Caki2 (cell line): ENCODE results near the gene TBC1D19. TPM values are rescaled to one million over a fixed set of nuclear protein-coding genes. Genes with fewer than 3 reads are reported as not detected.

Source experiments
- DNase-seq: peaks from one replicate; pipeline ENCODE4 v3.0.0-alpha.2; 2015; ENCODE audit warnings: low read depth
- in situ Hi-C: cut with HindIII; loops from 2 replicates; pipeline ENCODE4 v1.10.0; 2016; ENCODE audit warnings: low sequenced_read_pairs, low pct_unique_long_range_greater_than_20kb, mixed read lengths
- total RNA-seq: library from RNA; depleted of rRNA; stranded (reverse); fragments of >200 nt; shearing (Covaris generic); gene quantifications from 2 replicates; pipeline ENCODE4 v1.2.3, GENCODE V29; 2014; ENCODE audit warnings: low replicate concordance

The TBC1D19 gene
- total RNA-seq, 1 experiment from 2014 or later: 47.4 TPM

GRCh38 chr4:26751004-26751403, 167.1 kb downstream of the TBC1D19 start:
- in situ Hi-C loops: no loop called here
- no peak for DNase-seq

- DNase-seq: no peak
- in situ Hi-C loops: no loop called here
Measured at GRCh38 chr4:26751838-26752237, 168.0 kb downstream of the TBC1D19 start.

- DNase-seq: no peak
- in situ Hi-C loops: no loop called here
Measured at GRCh38 chr4:26753187-26753586, 169.3 kb downstream of the TBC1D19 start.

DNA sequence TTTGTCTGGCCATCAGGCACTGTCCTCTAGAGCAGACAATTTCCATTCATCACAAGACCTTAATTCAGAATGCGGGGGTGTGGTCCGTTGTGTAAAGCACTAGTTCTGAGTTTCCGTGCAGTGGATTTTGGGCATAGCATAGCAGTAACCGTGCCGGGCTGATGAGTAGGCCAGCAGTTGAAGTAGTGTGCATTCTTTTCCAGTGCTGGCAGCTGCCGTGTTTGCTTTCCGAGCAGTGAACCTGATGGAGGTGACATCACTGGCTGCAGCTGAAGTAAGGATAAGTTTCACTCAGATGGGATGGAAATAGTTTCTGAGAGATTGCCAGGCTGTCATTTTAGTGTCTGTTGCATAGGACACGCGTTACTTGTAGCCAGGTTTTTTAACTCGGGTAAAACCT, 169.7 kb downstream of the TBC1D19 start:
- in situ Hi-C loops: no loop called here
- DNase-seq: no peak

DNA sequence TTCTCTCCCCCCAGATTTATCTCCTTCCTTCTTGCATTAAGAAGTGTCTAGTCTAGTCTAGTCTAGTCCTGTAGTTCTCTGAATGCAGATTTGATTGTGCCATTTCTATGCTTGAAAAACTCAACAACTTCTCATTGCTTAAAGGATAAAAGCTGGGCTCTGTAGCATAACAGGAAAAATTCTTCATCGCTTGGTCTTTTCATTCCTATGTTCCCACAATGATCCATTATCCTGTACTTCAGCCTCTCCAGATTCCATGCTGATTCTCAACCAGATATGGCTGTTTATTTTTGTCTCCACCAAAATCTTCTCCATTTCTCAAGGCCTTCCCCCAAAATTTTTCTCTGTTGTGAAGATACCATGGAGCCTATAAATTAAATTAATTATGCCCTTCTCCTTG, 173.9 kb downstream of the TBC1D19 start:
- DNase-seq: no peak
- in situ Hi-C loops: no loop called here

DNA sequence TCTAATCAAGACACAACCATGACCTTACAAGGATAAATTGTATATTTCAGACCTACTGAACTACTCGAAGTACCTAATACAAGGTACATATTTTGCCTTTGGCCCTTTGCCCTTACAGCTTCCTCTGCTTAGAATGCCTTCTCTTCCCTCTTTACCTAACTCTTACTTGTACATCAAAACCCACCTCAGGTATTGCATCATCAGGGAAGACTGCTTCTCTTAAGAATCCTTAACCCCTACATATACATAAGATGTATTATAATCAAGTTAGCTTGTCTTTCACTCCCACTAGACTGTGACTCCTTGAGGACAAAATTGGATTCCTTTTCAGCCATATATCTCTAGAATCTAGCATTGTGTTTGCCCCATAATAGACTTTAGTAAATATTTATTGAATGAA, 175.0 kb downstream of the TBC1D19 start:
- no peak for DNase-seq
- in situ Hi-C loops: no loop called here

- in situ Hi-C loops: no loop called here
- no peak for DNase-seq
Measured at GRCh38 chr4:26762650-26763049, 178.8 kb downstream of the TBC1D19 start.

GRCh38 chr4:26763063-26763462, 179.2 kb downstream of the TBC1D19 start:
- in situ Hi-C loops: no loop called here
- DNase-seq: no peak

DNA sequence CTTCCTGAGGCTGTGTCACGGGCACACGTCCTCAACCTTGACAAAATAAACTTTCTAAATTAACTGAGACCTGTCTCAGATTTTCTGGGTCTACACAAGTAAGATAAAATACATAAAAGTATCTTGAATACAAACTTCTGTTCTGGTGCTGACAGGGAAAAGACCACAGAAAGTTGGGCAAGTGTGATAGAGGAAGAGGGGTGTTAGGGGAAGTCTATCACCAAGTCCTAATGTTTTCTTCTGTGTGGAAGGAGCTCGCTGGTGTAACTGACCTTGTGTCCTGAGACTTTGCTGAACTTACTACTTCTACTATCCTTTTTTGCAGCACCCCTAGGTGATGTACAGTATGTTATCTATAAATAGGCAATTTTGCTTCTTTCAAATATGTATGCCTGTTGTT, 179.8 kb downstream of the TBC1D19 start:
- DNase-seq: no peak
- in situ Hi-C loops: no loop called here

GRCh38 chr4:26764231-26764630, 180.3 kb downstream of the TBC1D19 start:
- no peak for DNase-seq
- in situ Hi-C loops: no loop called here

DNA sequence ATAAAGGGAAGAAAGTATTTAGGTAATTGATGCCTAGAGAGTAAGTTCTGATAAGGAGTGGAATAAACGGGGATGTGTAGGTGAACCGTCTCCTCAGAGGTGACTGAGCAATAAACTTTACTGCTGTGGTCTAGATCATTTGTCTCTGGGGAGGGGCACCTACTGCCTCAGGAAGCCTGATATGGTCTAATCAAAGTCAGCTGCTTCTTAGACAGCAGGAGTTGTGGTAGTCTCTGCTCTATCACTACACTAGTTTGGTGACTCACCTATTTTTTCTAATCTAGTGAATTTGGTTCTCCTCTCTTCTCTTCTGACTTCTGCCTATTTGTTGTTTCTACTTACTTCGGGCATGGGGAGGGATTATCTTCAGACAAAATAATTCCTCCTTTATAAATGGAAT, 181.6 kb downstream of the TBC1D19 start:
- in situ Hi-C loops: no loop called here
- DNase-seq: no peak

- DNase-seq: no peak
- in situ Hi-C loops: no loop called here
Measured at GRCh38 chr4:26766141-26766540, 182.3 kb downstream of the TBC1D19 start.

DNA sequence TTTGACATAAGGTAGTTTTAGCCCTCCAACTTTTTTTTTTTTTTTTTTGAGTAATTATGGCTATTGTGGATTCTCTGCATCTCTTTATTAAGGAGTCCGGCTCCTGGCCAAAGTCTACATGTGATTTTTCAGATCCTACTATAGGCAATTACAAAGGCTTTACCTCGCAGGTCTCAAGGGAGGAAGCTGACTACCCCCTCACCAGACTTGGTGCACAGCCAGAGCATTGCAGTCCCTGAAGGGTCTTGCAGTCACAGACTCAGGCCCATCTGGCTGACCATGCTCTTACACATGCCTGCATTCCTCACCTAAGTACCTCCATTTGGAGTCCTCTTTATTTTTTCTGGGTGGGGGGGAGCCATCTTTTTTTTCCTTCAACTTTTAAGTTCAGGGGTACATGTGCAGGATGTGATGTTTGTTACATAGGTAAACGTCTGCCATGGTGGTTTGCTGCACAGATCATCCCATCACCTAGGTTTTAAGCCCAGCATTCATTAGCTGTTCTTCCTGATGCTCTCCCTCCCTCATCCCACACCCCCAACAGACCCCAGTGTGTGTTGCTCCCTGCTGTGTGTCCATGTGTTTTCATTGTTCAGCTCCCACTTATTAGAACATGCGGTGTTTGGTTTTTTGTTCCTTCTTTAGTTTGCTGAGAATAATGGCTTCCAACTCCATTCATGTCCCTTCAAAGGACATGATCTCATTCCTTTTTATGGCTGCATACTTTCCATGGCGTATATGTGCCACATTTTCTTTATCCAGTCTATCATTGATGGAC, 188.4 kb downstream of the TBC1D19 start:
- no peak for DNase-seq
- in situ Hi-C loops: no loop called here

DNA sequence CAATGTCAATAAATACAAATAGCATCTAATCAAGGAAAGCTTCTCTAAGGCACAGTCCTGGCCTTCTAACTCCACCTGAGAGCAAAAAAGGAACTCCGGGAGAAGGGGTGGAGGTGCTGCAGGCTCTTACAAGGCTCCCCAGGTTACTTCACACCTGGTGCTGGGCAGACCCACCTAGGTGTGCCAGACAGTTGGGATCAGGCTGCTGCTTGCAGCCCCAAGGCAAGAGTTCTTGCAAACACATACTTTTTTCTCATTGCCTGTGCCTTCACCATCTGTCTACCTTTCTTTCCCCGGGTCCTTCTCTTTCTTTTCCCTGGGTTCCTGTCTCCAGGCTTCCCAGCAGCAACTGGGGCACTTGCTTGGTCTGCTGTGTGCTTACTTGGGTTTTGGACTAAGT, 195.3 kb downstream of the TBC1D19 start:
- in situ Hi-C loops: no loop called here

DNA sequence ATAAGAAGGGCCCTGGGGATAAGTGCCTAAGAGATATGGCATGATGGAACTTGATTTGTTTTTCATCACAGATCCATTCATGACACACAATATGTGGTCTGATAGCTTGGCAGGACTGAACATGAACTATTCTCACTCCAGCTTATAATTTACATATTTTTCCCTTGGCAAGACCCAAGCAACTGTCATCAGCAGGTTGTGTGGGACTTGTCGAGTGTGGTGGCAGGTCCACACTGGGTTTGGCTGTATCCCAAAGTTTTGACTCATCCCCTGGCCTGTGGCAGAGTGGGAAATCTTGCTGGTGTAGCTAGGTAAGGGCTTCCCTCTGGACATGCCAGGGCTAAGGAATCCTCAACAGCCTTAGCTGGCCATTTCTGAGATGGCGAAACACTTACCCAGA, 195.8 kb downstream of the TBC1D19 start:
- in situ Hi-C loops: no loop called here
- DNase-seq: no peak

More for the DNA sequence above, 195.3 kb downstream of the TBC1D19 start:
- no peak for DNase-seq

- in situ Hi-C loops: no loop called here
- no peak for DNase-seq
Measured at GRCh38 chr4:26780539-26780938, 196.7 kb downstream of the TBC1D19 start.

GRCh38 chr4:26782168-26782829, 198.4 kb downstream of the TBC1D19 start:
- in situ Hi-C loops: no loop called here

DNA sequence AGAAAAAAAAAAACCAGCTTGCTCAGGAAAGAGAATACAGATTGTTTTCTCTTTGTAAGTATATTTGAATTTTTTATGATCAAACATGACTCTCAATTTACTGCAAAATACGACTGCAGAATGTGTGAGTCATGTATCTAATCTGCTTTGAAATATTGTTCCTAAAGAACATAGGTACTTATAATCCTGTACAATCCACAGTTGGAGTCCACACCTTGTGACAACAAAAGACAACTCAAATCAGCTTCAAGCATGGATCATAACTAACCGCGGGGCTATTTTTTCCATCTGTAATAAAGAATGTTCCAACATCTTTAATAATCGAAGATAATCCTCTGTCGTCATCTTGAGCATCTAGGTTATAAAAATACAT, 198.9 kb downstream of the TBC1D19 start:
- DNase-seq: no peak
- in situ Hi-C loops: no loop called here

More at GRCh38 chr4:26782168-26782829, 198.4 kb downstream of the TBC1D19 start:
- DNase-seq: no peak

DNA sequence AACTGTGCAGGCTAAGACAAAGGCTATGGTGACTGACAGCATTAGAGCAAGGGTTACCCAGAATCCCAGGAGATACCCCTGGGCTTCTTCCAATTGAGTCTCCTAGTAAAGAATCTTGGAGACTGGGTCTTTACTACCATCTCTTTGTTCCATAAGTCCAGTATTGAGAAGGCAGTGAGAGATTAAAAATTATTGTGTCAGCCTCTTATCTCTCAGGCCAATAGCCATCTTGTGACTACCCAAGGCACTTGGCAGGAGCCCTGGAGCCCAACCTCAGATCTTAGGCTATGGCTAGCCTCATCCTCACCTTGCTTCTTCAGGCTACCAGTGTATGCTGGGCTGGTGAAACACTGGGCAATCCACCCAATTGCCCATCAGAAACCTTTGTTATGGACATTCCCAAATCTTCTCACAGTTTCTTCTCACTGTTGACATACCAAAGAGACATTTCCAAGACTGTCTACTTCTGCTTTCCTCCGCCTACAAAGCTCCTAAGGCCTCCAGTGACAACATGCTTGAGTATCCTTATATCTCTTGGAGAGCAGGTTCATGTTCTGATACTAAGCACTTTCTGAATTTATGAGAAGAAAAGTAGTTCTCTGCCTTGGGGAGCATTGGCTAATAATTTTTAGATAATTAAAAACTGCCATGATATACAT, 200.5 kb downstream of the TBC1D19 start:
- in situ Hi-C loops: no loop called here
- no peak for DNase-seq
